Keratinocyte (primary cell): ENCODE measurements around the gene COA8. TPM values are rescaled to one million over a fixed set of nuclear protein-coding genes. Genes with fewer than 3 reads are reported as not detected.

Source experiments
- DNase-seq: peaks from one replicate; pipeline ENCODE4 v3.0.0-alpha.2; 2011; ENCODE audit warnings: low read depth, missing footprints, low spot score
- FAIRE-seq: peaks from 2 replicates; lab custom pipeline; 2011; peaks lifted over from hg19 to GRCh38; lab: Jason Lieb, UNC
- H2AFZ ChIP-seq: 2 replicates; pipeline ENCODE4 v1.6.0; 2012; ENCODE audit warnings: low read length, control low read depth, inconsistent platforms; ENCODE audit not compliant: control insufficient read depth
- H3K27ac ChIP-seq: 2 replicates; pipeline ENCODE4 v1.5.1; 2011; ENCODE audit warnings: low read length; ENCODE audit not compliant: control insufficient read depth, insufficient read depth
- H3K27me3 ChIP-seq: 3 replicates; pipeline ENCODE4 v1.6.0; 2011; ENCODE audit warnings: low read length; ENCODE audit not compliant: control insufficient read depth, insufficient read depth; ENCODE audit errors: extremely low read depth
- H3K36me3 ChIP-seq, 2 experiments: 2 replicates in 1 of 2; 3 replicates in 1 of 2; pipeline ENCODE4 v1.5.1; 2011; ENCODE audit warnings: low read length in 2 of 2, mild to moderate bottlenecking in 1 of 2; ENCODE audit not compliant: control insufficient read depth in 2 of 2, insufficient read depth in 2 of 2; ENCODE audit errors: extremely low read depth in 1 of 2
- H3K4me1 ChIP-seq: 3 replicates; pipeline ENCODE4 v1.5.1; 2011; ENCODE audit warnings: low read length; ENCODE audit not compliant: control insufficient read depth, insufficient read depth; ENCODE audit errors: extremely low read depth
- H3K4me2 ChIP-seq: 3 replicates; pipeline ENCODE4 v1.6.0; 2011; ENCODE audit warnings: low read depth, low read length; ENCODE audit not compliant: control insufficient read depth, insufficient read depth; ENCODE audit errors: extremely low read depth
- H3K4me3 ChIP-seq, 3 experiments: fragments of 200-600 bp in 1 of 3; sonication (generic) in 1 of 3; 2 replicates in 2 of 3; 3 replicates in 1 of 3; pipeline ENCODE4 v1.5.1; 2011 to 2016; ENCODE audit warnings: low read length in 3 of 3, mild to moderate bottlenecking in 3 of 3, control low read depth in 2 of 3, inconsistent platforms in 1 of 3, low read depth in 1 of 3, mixed read lengths in 1 of 3, mixed run types in 1 of 3, moderate library complexity in 1 of 3; ENCODE audit not compliant: control insufficient read depth in 2 of 3, insufficient read depth in 2 of 3; ENCODE audit errors: extremely low read depth in 1 of 3
- H3K79me2 ChIP-seq: 2 replicates; pipeline ENCODE4 v1.6.0; 2012; ENCODE audit warnings: low read length; ENCODE audit not compliant: control insufficient read depth, insufficient read depth
- H3K9ac ChIP-seq: 3 replicates; pipeline ENCODE4 v1.6.0; 2011; ENCODE audit warnings: low read length; ENCODE audit not compliant: control insufficient read depth, insufficient read depth; ENCODE audit errors: extremely low read depth
- H3K9me1 ChIP-seq: 3 replicates; pipeline ENCODE4 v1.6.0; 2011; ENCODE audit warnings: low read length; ENCODE audit not compliant: control insufficient read depth, insufficient read depth; ENCODE audit errors: extremely low read depth
- H3K9me3 ChIP-seq: 2 replicates; pipeline ENCODE4 v1.5.1; 2012; ENCODE audit warnings: low read depth, low read length; ENCODE audit not compliant: control insufficient read depth
- H4K20me1 ChIP-seq: 3 replicates; pipeline ENCODE4 v1.6.0; 2011; ENCODE audit warnings: low read length; ENCODE audit not compliant: control insufficient read depth, insufficient read depth; ENCODE audit errors: extremely low read depth
- EZH2 ChIP-seq: IDR thresholded peaks from one replicate; pipeline ENCODE4 v1.6.1; 2012; ENCODE audit warnings: inconsistent platforms, mild to moderate bottlenecking, low read length, moderate library complexity
- dilution Hi-C: fragments of 300-500 bp; cut with MboI; formaldehyde crosslinking; loops from one replicate; pipeline ENCODE4 v1.7.0; 2020; ENCODE audit warnings: low sequenced_read_pairs; ENCODE audit not compliant: extremely low pct_ligation_motif_present
- polyA plus RNA-seq, 5 experiments: library from polyadenylated mRNA; depleted of rRNA in 3 of 5; stranded (reverse) in 3 of 5; stranded (forward) in 1 of 5; unstranded in 1 of 5; fragments of >200 nt; gene quantifications; 1 replicate in 1 of 5; 2 replicates in 3 of 5; 3 replicates in 1 of 5; pipeline versions ENCODE4 v1.2.1 to v1.2.3, GENCODE V29; 2011 to 2012; ENCODE audit warnings: missing spikeins in 2 of 5, low read depth in 1 of 5, low replicate concordance in 1 of 5
- TF ChIP-seq, protein P1 (sequence below), 3 experiments: IDR thresholded peaks in 1 of 3; conservative IDR thresholded peaks in 1 of 3; optimal IDR thresholded peaks in 1 of 3; 2 replicates in 2 of 3; 3 replicates in 1 of 3; pipeline versions ENCODE3 to v1.5.1; 2011; ENCODE audit warnings: low read length in 3 of 3, mild to moderate bottlenecking in 3 of 3, moderate library complexity in 2 of 3, control low read depth in 1 of 3, inconsistent platforms in 1 of 3; ENCODE audit not compliant: insufficient read depth in 2 of 3; ENCODE audit errors: extremely low read depth in 1 of 3

COA8 gene
- polyA plus RNA-seq, 1 donor (not counting 4 experiments of a cell fraction or from before 2014, with no cell fraction given), result 24.8 TPM

DNA sequence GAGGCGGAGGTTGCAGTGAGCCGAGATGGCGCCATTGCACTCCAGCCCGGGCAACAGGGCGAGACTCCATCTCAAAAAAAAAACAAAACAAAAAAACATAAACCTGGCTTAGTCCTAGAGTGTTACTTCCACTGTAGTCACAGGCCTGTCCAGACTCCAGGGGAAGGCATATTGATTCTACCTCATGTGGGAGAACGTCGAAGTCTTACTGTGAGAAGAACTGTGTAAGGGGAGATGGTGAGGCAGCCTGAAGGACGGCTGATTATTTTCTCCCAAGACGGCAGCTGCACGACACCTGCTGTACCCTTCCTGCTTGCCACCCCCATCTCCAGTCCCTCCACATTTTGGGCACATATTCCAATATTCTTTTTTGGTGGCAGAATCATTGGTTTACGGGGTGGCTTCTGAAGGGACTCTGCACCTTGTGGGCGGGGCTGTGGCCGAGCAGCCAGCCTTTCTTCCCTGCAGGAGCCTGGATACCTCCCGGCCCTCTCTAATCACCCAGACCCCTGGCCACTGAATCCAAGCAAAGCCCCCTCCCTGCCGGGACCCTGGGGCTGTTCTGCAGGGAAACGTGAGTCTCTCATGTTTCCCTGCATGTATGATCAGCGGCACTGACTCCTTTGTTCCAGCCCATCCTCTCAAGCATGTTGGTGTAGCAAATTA lies 54.0 kb downstream of the COA8 start:
- Histone ChIP-seq H3K9me3 (no peaks in the 10 kb centered on the region), H4K20me1 (no peaks in the 10 kb centered on the region), H3K9ac (no peak overlapping the region), H3K79me2 (no peaks in the 10 kb centered on the region), H3K9me1 (no peaks in the 10 kb centered on the region), H3K4me1 (no peaks in the 10 kb centered on the region), H2AFZ (no peak overlapping the region), H3K27ac (no peak overlapping the region), H3K4me3 (no peak overlapping the region), H3K36me3 (no peaks in the 10 kb centered on the region), H3K27me3 (no peaks in the 10 kb centered on the region), H3K4me2 (no peak overlapping the region)
- FAIRE-seq, result no peak
- DNase-seq, result no peak
- dilution Hi-C loops, result no loop called here
- TF ChIP-seq, protein P1, sequence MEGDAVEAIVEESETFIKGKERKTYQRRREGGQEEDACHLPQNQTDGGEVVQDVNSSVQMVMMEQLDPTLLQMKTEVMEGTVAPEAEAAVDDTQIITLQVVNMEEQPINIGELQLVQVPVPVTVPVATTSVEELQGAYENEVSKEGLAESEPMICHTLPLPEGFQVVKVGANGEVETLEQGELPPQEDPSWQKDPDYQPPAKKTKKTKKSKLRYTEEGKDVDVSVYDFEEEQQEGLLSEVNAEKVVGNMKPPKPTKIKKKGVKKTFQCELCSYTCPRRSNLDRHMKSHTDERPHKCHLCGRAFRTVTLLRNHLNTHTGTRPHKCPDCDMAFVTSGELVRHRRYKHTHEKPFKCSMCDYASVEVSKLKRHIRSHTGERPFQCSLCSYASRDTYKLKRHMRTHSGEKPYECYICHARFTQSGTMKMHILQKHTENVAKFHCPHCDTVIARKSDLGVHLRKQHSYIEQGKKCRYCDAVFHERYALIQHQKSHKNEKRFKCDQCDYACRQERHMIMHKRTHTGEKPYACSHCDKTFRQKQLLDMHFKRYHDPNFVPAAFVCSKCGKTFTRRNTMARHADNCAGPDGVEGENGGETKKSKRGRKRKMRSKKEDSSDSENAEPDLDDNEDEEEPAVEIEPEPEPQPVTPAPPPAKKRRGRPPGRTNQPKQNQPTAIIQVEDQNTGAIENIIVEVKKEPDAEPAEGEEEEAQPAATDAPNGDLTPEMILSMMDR (optimal IDR thresholded peaks at IDR 0.05 in 1 of 3, IDR thresholded peaks at IDR 0.05 in 1 of 3, conservative IDR thresholded peaks at IDR 0.05 in 1 of 3; ENCODE audit: extremely low read depth in 1 of 3, insufficient read depth in 2 of 3, low read length in 3 of 3), result no peak
- TF ChIP-seq EZH2, result no peak

DNA sequence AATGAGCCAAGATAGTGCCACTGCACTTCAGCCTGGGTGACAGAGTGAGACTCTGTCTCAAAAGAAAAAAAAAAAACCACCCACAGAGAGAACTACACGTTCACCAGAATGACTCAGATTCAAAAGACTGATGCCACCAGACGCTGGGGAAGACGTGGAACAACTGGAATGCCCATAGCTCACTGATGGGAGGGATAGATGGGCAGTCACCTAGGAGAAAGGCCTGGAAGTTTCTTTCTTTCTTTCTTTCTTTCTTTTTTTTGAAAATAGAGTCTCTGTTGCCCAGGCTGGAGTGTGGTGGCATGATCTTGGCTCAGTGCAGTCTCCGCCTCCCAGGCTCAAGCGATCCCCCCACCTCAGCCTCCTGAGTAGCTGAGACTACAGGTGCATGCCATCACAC lies 56.3 kb downstream of the COA8 start:
- H2AFZ ChIP-seq, result no peak overlapping the region
- H4K20me1 ChIP-seq, result no peaks in the 10 kb centered on the region
- H3K4me3 ChIP-seq, result no peak overlapping the region
- DNase-seq (no peak), FAIRE-seq (no peak)
- peaks cover under 1% of the 10 kb centered on the region for H3K4me1 ChIP-seq
- no peak overlapping the region for H3K27ac ChIP-seq
- TF ChIP-seq, protein P1 (optimal IDR thresholded peaks at IDR 0.05 in 1 of 3, IDR thresholded peaks at IDR 0.05 in 1 of 3, conservative IDR thresholded peaks at IDR 0.05 in 1 of 3; ENCODE audit: extremely low read depth in 1 of 3, insufficient read depth in 2 of 3, low read length in 3 of 3), result no peak
- no peak for TF ChIP-seq EZH2
- H3K9ac ChIP-seq, result no peak overlapping the region
- H3K4me2 ChIP-seq, result no peak overlapping the region
- H3K36me3 ChIP-seq, result no peaks in the 10 kb centered on the region
- dilution Hi-C loops, result no loop called here
- H3K27me3 ChIP-seq, result no peaks in the 10 kb centered on the region
- no peaks in the 10 kb centered on the region for H3K79me2 ChIP-seq
- no peaks in the 10 kb centered on the region for H3K9me1 ChIP-seq
- H3K9me3 ChIP-seq, result no peaks in the 10 kb centered on the region
